DND-41 (cell line): ENCODE measurements around the gene ALOX12B.

Experiments used
- CTCF ChIP-seq: IDR thresholded peaks from 2 replicates; pipeline ENCODE4 v1.5.1; 2012; ENCODE audit warnings: borderline replicate concordance, low read length, moderate library complexity, mild to moderate bottlenecking; ENCODE audit not compliant: poor library complexity, severe bottlenecking; ENCODE audit errors: extremely low read depth
- EZH2 ChIP-seq: IDR thresholded peaks from 3 replicates; pipeline ENCODE4 v1.6.1; 2012; ENCODE audit warnings: borderline replicate concordance, low read depth, mild to moderate bottlenecking, moderate library complexity, low read length, inconsistent platforms; ENCODE audit not compliant: severe bottlenecking

- peak; percentile 90 for TF ChIP-seq CTCF
- no peak for TF ChIP-seq EZH2
These were observed 29.8 kb downstream of the ALOX12B start for GRCh38 chr17:8057691-8058114.
